Activated naive CD8-positive, alpha-beta T cell (primary cell): ENCODE results near the gene NTRK1.

Source experiments
- H3K27ac Mint-ChIP-seq: one replicate; pipeline ENCODE4 v1.8.0; 2021; ENCODE audit warnings: mixed read lengths
- H3K27me3 Mint-ChIP-seq: one replicate; pipeline ENCODE4 v1.8.0; 2021; ENCODE audit warnings: mixed read lengths
- H3K36me3 Mint-ChIP-seq: one replicate; pipeline ENCODE4 v1.8.0; 2021; ENCODE audit warnings: mixed read lengths
- H3K4me1 Mint-ChIP-seq: one replicate; pipeline ENCODE4 v1.8.0; 2021; ENCODE audit warnings: low read depth, mixed read lengths
- H3K4me3 Mint-ChIP-seq: one replicate; pipeline ENCODE4 v1.8.0; 2021; ENCODE audit warnings: mild to moderate bottlenecking, mixed read lengths
- H3K9me3 Mint-ChIP-seq: one replicate; pipeline ENCODE4 v1.8.0; 2021; ENCODE audit warnings: low read depth, mixed read lengths

The NTRK1 gene

GRCh38 chr1:156828400-156829124 is 32.1 kb upstream of the NTRK1 start:
- H3K4me3 Mint-ChIP-seq = no peak overlapping the region
- peaks cover 4% of the 10 kb centered on the region for H3K27me3 Mint-ChIP-seq
- no peaks in the 10 kb centered on the region for H3K9me3 Mint-ChIP-seq
- no peaks in the 10 kb centered on the region for H3K36me3 Mint-ChIP-seq
- H3K4me1 Mint-ChIP-seq = no peaks in the 10 kb centered on the region
- H3K27ac Mint-ChIP-seq = no peak overlapping the region

DNA sequence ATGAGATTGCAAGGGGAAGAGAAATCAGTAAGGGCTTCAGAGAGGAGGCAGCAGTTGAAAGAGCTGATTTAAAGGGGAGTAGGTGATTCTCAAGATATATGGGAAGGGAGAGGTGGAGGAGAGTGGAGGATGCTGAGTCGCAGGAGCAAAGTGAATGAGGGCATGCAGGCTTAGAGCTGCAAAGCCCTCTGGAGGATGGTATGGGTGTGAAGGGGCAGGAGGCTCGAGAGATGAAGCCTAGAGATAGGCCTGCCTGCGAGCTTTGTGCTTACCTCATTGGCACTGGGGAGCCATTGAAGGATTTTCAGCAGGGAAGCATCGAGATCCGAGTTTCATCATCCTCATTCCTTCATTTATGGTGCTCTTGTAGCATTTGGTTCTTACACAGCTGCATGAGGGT is 28.2 kb upstream of the NTRK1 start:
- H3K36me3 Mint-ChIP-seq = no peaks in the 10 kb centered on the region
- H3K27me3 Mint-ChIP-seq = peaks cover 4% of the 10 kb centered on the region
- peaks cover 14% of the 10 kb centered on the region for H3K4me1 Mint-ChIP-seq
- no peak overlapping the region for H3K27ac Mint-ChIP-seq
- no peak overlapping the region for H3K4me3 Mint-ChIP-seq
- H3K9me3 Mint-ChIP-seq = no peaks in the 10 kb centered on the region

DNA sequence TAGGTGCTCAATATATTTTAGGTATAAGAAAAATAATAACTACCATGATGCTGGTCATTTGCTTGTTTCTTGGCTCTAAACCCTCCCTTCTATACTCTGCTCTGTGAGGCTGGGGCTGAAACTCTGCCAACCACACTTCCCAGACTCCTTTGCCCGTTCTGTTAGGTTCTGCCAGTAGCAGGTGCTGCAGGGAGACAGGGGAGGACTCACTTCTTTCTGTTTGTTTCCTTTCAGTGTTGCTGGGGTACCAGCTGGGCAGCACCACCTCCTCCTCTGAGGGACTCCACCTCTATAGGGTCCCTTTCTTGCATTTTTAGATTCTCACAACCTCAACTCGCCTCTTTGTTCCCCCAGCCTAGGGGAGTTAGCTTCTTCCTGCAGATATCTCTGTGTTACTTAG is 27.1 kb upstream of the NTRK1 start:
- Mint-ChIP-seq H3K9me3 (no peaks in the 10 kb centered on the region), H3K4me1 (peaks cover 14% of the 10 kb centered on the region), H3K4me3 (no peak overlapping the region), H3K27ac (no peak overlapping the region), H3K27me3 (peaks cover 5% of the 10 kb centered on the region), H3K36me3 (no peaks in the 10 kb centered on the region)

DNA sequence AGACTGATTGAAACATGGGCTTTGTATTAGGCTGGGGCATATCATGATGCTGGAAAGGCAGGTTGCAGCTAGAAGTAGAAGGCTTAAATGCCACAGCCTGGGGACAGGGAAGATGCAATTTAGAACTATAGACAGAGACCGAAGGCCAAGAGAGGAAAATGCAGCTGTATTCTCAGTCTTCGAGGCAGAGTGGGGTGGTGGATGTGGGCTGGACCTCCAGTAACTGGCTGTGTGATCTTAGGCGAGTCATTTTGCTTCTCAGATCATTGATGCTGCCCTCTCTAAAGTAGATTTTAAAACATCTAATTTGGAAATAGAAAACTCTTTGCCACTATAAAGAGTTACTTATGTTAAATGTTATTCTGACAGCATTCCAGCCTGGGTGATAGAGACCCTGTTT is 26.3 kb upstream of the NTRK1 start:
- H3K9me3 Mint-ChIP-seq = no peaks in the 10 kb centered on the region
- H3K36me3 Mint-ChIP-seq = no peaks in the 10 kb centered on the region
- H3K4me3 Mint-ChIP-seq = no peak overlapping the region
- no peak overlapping the region for H3K27ac Mint-ChIP-seq
- H3K27me3 Mint-ChIP-seq = peaks cover 9% of the 10 kb centered on the region
- peaks cover 14% of the 10 kb centered on the region for H3K4me1 Mint-ChIP-seq

DNA sequence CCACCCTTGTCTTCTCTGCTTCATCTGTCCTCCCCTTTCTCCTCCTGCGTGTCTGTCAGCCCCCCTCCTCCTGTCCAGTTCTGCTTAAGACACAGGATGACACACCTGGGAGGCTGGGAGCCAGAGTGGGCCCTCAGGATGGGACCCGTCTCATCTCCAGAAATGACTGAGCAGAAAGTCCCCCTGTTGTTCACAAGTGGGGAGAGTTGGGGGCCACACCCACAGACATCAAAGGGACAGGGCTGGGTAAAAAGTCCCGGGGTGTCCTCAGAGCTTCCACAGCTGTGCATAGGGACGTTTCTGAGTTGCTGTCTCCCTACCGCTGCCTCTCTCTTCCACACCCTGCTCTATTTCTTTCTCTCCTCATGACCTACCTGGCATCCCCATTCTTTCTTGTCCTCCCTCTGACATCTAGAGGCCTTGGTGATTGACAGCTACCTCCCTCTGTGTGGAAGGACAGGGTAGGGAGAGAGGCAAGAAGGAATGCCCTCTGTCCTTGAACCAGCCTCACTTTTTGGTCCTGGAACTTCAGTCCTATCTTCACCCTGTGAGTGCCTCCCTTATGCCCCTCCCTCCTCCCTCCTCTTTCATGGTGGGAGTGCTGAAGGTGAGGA is 24.5 kb upstream of the NTRK1 start:
- Mint-ChIP-seq H3K27me3 (peaks cover 9% of the 10 kb centered on the region), H3K4me1 (peaks cover 14% of the 10 kb centered on the region)

DNA sequence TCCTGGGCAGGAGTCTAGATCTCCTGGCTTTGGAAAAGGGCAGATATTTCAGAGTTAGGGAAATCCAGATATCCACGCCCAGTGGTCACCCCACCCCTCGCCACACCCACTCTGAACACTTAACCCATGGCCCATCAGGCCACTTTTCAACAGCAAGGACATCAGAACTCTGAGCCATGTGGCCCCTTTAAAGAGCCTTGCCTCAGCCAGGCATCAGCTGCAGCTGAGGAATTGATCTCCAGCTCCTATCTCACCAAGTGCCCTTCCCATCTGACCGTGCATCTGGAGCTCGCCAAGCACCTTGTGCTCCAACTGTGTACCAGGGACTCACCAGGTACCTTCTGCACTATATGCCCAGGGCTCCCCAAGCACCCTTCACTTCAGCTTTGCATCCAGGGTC is 23.8 kb upstream of the NTRK1 start:
- no peaks in the 10 kb centered on the region for H3K9me3 Mint-ChIP-seq
- H3K4me1 Mint-ChIP-seq = peaks cover 14% of the 10 kb centered on the region
- H3K27me3 Mint-ChIP-seq = peaks cover 10% of the 10 kb centered on the region
- H3K4me3 Mint-ChIP-seq = no peak overlapping the region
- H3K27ac Mint-ChIP-seq = no peak overlapping the region
- H3K36me3 Mint-ChIP-seq = no peaks in the 10 kb centered on the region

More for the DNA sequence above, 24.5 kb upstream of the NTRK1 start:
- Mint-ChIP-seq H3K4me3 (no peak overlapping the region), H3K27ac (no peak overlapping the region), H3K9me3 (no peaks in the 10 kb centered on the region), H3K36me3 (no peaks in the 10 kb centered on the region)

DNA sequence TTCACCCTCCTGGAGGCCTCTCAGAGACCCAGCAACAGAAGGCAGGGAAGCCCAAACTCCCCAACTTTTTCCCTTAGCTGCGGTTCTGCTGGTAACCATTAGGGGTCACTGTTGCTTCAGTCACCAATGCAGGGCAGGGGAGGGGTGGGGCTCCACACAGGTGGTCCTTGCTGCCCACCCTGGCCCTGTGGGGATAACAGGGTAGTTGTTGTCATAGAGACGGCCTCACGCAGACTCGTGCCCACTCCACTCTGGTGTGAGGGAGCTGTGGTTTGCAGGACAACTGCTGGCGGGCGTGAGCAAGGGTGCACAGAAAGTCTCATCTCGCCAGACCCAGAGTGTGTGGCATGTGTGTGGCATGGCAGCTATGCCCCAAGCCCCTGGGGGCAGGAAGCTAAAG is 21.7 kb upstream of the NTRK1 start:
- Mint-ChIP-seq H3K27me3 (peaks cover 24% of the 10 kb centered on the region), H3K27ac (peak overlapping the region; percentile 34)

DNA sequence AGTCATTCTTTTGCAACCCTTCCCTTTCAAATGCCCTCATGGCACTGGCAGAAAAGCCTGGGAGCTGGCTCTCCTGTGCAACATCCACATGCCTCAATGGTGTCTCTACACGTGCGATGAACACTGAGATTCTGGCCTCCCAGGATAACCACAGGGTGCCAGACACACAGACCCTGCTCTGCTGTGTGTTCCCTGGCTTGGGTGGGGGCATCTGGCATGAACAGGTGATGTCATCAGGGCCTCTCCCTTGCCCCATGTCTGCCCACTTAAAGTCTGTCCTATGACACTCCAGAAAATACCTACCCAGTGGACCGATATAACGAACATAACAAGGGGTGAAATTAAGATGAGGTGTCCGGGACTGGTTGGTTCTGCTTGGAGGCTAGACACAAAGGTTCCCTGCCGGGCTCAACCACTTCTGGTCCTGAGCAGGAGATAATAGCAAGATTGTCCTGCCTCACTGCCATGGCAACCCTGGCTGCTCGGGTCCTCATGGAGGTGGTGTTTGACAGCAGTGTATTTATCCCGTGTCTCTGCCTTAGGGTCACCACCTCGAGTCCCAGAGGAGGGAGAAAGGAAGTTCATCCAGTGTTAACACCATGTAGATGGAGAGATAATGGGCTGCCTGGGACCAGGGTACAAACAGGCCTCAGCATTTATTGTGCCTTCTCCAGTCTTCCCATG is 21.1 kb upstream of the NTRK1 start:
- H3K27ac Mint-ChIP-seq = no peak overlapping the region
- no peak overlapping the region for H3K4me3 Mint-ChIP-seq
- no peaks in the 10 kb centered on the region for H3K9me3 Mint-ChIP-seq
- H3K4me1 Mint-ChIP-seq = peaks cover 13% of the 10 kb centered on the region
- H3K36me3 Mint-ChIP-seq = no peaks in the 10 kb centered on the region
- peaks cover 25% of the 10 kb centered on the region for H3K27me3 Mint-ChIP-seq

More for the DNA sequence above, 21.7 kb upstream of the NTRK1 start:
- Mint-ChIP-seq H3K36me3 (no peaks in the 10 kb centered on the region), H3K4me1 (peaks cover 11% of the 10 kb centered on the region), H3K9me3 (no peaks in the 10 kb centered on the region), H3K4me3 (no peak overlapping the region)

DNA sequence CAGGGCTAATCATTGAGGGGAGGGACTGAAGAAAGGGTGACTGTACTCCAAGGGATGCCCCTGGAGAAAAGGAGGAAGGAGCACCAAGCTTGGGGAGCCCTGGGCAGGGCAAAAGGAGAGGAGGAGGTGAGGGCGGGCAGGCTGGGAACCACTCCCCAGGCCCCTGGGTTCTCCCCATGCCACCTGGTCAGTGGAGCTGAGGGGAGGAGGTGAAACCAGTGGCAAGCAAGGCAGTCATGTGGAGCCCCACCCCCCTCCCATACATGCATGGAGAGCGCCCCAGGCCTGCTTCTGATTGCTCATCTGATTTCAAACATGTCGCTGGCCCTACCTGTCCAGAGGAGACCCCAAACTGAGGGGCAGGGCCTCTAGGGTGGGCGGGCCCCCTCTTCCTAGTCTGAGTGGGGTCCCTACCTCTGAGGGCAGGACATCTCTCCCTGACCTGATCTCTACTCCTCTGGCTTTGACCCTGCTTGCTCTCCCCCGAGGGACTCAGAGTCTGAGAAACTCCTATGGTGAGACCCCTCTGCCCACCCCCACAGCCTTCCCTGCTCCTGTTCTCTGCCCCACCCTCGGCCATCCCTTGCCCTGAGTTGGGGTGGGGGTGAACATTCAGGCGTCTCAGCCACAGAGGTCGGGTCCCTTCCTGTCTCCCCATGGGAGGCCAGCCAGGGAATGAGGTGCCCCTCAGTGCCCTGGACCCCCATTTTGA is 20.3 kb upstream of the NTRK1 start:
- Mint-ChIP-seq H3K9me3 (no peaks in the 10 kb centered on the region), H3K27me3 (peaks cover 25% of the 10 kb centered on the region), H3K27ac (no peak overlapping the region)

DNA sequence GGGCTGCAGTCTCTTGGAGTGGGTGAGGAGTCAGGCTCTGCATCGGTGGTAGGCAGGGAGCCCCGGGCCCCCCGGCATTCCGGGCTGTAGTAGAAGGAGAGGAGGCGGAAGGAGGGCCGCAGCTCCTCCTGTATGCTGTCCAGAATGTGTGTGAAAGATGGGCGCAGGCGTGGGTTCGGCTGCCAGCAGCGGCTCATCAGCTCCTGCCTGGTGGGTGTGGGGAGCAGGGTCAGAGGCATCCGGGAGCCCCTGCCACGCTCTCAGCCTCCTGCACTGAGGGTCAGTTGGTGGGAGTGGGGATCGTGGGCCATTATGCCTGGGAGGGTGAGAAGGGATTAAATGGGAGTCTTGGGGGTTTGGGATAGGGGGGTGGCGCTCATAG is 19.8 kb upstream of the NTRK1 start:
- H3K9me3 Mint-ChIP-seq = no peaks in the 10 kb centered on the region
- H3K27me3 Mint-ChIP-seq = peaks cover 28% of the 10 kb centered on the region
- no peak overlapping the region for H3K27ac Mint-ChIP-seq
- no peaks in the 10 kb centered on the region for H3K36me3 Mint-ChIP-seq
- H3K4me3 Mint-ChIP-seq = no peak overlapping the region
- peaks cover 19% of the 10 kb centered on the region for H3K4me1 Mint-ChIP-seq

More for the DNA sequence above, 20.3 kb upstream of the NTRK1 start:
- Mint-ChIP-seq H3K4me1 (peaks cover 20% of the 10 kb centered on the region), H3K36me3 (no peaks in the 10 kb centered on the region), H3K4me3 (no peak overlapping the region)

- Mint-ChIP-seq H3K27me3 (peaks cover 28% of the 10 kb centered on the region), H3K4me3 (no peak overlapping the region), H3K27ac (no peak overlapping the region), H3K4me1 (peaks cover 15% of the 10 kb centered on the region), H3K36me3 (no peaks in the 10 kb centered on the region), H3K9me3 (no peaks in the 10 kb centered on the region)
Measured at GRCh38 chr1:156841295-156841855, 19.3 kb upstream of the NTRK1 start.

DNA sequence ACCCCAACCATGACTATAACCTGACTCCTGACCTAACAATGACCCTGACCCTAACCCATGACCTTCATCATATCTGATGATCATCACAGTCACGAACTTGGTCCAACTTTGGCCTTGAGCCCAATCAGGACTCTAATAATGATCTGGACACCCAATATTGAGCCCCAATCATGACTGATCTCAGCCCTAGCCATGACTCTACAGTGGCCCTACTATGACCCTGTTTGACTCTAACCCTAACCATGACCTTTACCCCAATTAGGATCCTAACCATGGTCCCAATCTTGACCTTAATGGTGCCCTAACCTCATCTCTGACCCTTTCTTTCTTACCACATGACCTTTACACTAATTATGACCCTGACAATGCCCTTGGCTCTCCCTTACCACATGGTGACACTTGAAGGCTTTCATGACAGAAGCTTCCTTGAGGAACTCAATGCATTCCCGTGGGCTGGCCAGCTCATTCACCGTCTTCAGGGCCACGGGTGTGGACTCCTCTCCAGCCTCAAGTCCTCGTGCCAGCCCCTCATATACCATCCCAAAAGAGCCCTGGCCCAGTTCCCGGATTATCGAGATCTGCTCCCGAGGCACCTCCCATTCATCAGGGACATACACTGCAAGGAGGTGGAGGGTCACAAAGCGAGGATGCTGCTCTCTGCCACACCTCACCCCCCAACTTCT is 17.9 kb upstream of the NTRK1 start:
- Mint-ChIP-seq H3K4me1 (peaks cover 18% of the 10 kb centered on the region), H3K27ac (no peak overlapping the region), H3K36me3 (no peaks in the 10 kb centered on the region), H3K27me3 (peaks cover 29% of the 10 kb centered on the region), H3K9me3 (no peaks in the 10 kb centered on the region), H3K4me3 (no peak overlapping the region)

GRCh38 chr1:156844102-156844501 is 16.6 kb upstream of the NTRK1 start:
- no peaks in the 10 kb centered on the region for H3K36me3 Mint-ChIP-seq
- H3K9me3 Mint-ChIP-seq = no peaks in the 10 kb centered on the region
- H3K27me3 Mint-ChIP-seq = peaks cover 24% of the 10 kb centered on the region
- H3K4me1 Mint-ChIP-seq = peaks cover 29% of the 10 kb centered on the region
- peak overlapping the region; percentile 45 for H3K4me3 Mint-ChIP-seq
- no peak overlapping the region for H3K27ac Mint-ChIP-seq

- peaks cover 24% of the 10 kb centered on the region for H3K27me3 Mint-ChIP-seq
- no peaks in the 10 kb centered on the region for H3K36me3 Mint-ChIP-seq
- H3K4me3 Mint-ChIP-seq = peak overlapping the region; percentile 66
- peaks cover 30% of the 10 kb centered on the region for H3K4me1 Mint-ChIP-seq
- H3K9me3 Mint-ChIP-seq = no peaks in the 10 kb centered on the region
- H3K27ac Mint-ChIP-seq = no peak overlapping the region
Measured at GRCh38 chr1:156844638-156845037, 16.0 kb upstream of the NTRK1 start.
